HG02798 (cell line): ENCODE data around the gene G6PC3.

Experiments
- ATAC-seq: cut with Tn5 transposase; IDR thresholded peaks from one replicate; pipeline ENCODE4 v1.9.1; 2021; ENCODE audit warnings: mild to moderate bottlenecking; ENCODE audit not compliant: unreplicated experiment, poor library complexity

Gene G6PC3

GRCh38 chr17:44059101-44059892 is 11.2 kb upstream of the G6PC3 start:
- ATAC-seq: no peak

- ATAC-seq: no peak
Observed at GRCh38 chr17:44061446-44061845, 9.1 kb upstream of the G6PC3 start.

GRCh38 chr17:44062871-44063270 is 7.7 kb upstream of the G6PC3 start:
- no peak for ATAC-seq

- ATAC-seq: no peak
Observed at GRCh38 chr17:44063704-44064639, 6.6 kb upstream of the G6PC3 start.

GRCh38 chr17:44065668-44066203 is 4.8 kb upstream of the G6PC3 start:
- ATAC-seq: no peak

GRCh38 chr17:44066204-44066930 is 4.2 kb upstream of the G6PC3 start, which contains the start of gene LSM12:
LSM12 (minus strand) TSS chr17:44066671; CDS start chr17:44066587, 84 bp downstream.
- ATAC-seq: peak; percentile 75

- no peak for ATAC-seq
Observed at GRCh38 chr17:44067545-44067940, 3.0 kb upstream of the G6PC3 start.

- no peak for ATAC-seq
Observed at GRCh38 chr17:44069974-44070454, 521 bp upstream of the G6PC3 start.

GRCh38 chr17:44071198-44071520 is 624 bp downstream of the G6PC3 start:
- no peak for ATAC-seq

GRCh38 chr17:44071772-44072171 is 1.2 kb downstream of the G6PC3 start:
- no peak for ATAC-seq

- ATAC-seq: no peak
Observed at GRCh38 chr17:44074231-44074910, 3.8 kb downstream of the G6PC3 start.

- no peak for ATAC-seq
Observed at GRCh38 chr17:44074911-44075285, 4.4 kb downstream of the G6PC3 start.

GRCh38 chr17:44075598-44076293 is 5.2 kb downstream of the G6PC3 start:
- ATAC-seq: no peak

- ATAC-seq: no peak
Observed at GRCh38 chr17:44076716-44077594, 6.4 kb downstream of the G6PC3 start.

GRCh38 chr17:44077595-44077909 is 7.0 kb downstream of the G6PC3 start:
- ATAC-seq: no peak

- ATAC-seq: no peak
Observed at GRCh38 chr17:44078412-44078811, 7.9 kb downstream of the G6PC3 start.

- ATAC-seq: no peak
Observed at GRCh38 chr17:44079877-44080821, 9.6 kb downstream of the G6PC3 start.
